Frontal cortex (tissue), 4 donors: ENCODE results near the gene SYCE1L. TPM values are rescaled to one million over a fixed set of nuclear protein-coding genes. Genes with fewer than 3 reads are reported as not detected.
"Not testable (repeated sequence)": the region's sequence is repeated elsewhere in the genome, so short reads cannot be mapped to it uniquely, and the experiment has no call there.

Source experiments
- DNase-seq, 2 donors: peaks; one replicate each; pipeline ENCODE4 v3.0.0; 2012; ENCODE audit warnings: low spot score in 2 of 2
- FAIRE-seq: peaks from 2 replicates; lab custom pipeline; 2012; peaks lifted over from hg19 to GRCh38; lab: Jason Lieb, UNC
- total RNA-seq: library from RNA; depleted of rRNA; stranded (reverse); fragments of >200 nt; gene quantifications from one replicate; pipeline ENCODE4 v1.2.3, GENCODE V29; 2014
- donor health status: control.
- donor health status: control.
- donor health status: control.

Gene SYCE1L
- 1.2 TPM for total RNA-seq

- FAIRE-seq (no peak), DNase-seq (no peak)
These were observed at the start of gene SYCE1L for GRCh38 chr16:77199211-77199610. Gene SYCE1L (plus strand): TSS chr16:77199408. CDS start chr16:77199452, 44 bp downstream.

GRCh38 chr16:77157346-77158058 lies 41.7 kb upstream of the SYCE1L start:
- no peak for FAIRE-seq
- no peak for DNase-seq

GRCh38 chr16:77158293-77158692 lies 40.9 kb upstream of the SYCE1L start:
- FAIRE-seq, result no peak
- no peak for DNase-seq

GRCh38 chr16:77165006-77165405 lies 34.2 kb upstream of the SYCE1L start:
- FAIRE-seq (no peak), DNase-seq (no peak)

GRCh38 chr16:77165536-77166236 lies 33.5 kb upstream of the SYCE1L start:
- DNase-seq, FAIRE-seq: not testable (repeated sequence)

- DNase-seq (no peak), FAIRE-seq (no peak)
These were observed 32.5 kb upstream of the SYCE1L start for GRCh38 chr16:77166726-77167125.

GRCh38 chr16:77168901-77169300 lies 30.3 kb upstream of the SYCE1L start:
- DNase-seq, result no peak
- no peak for FAIRE-seq

GRCh38 chr16:77169650-77170236 lies 29.5 kb upstream of the SYCE1L start:
- DNase-seq, result no peak
- no peak for FAIRE-seq

GRCh38 chr16:77170805-77171204 lies 28.4 kb upstream of the SYCE1L start:
- DNase-seq, result no peak
- FAIRE-seq, result no peak

GRCh38 chr16:77171745-77172635 lies 27.2 kb upstream of the SYCE1L start:
- FAIRE-seq (no peak), DNase-seq (peak in 1 of 2 donors; percentile 15)

GRCh38 chr16:77172951-77173350 lies 26.3 kb upstream of the SYCE1L start:
- FAIRE-seq, result no peak
- DNase-seq, result no peak

- no peak for DNase-seq
- no peak for FAIRE-seq
These were observed 16.1 kb upstream of the SYCE1L start for GRCh38 chr16:77183137-77183536.

- peak; percentile 70 for FAIRE-seq
- not testable (repeated sequence) for DNase-seq
These were observed 12.9 kb upstream of the SYCE1L start for GRCh38 chr16:77186298-77186697.

- DNase-seq, result no peak
- no peak for FAIRE-seq
These were observed 9.1 kb upstream of the SYCE1L start for GRCh38 chr16:77190190-77190477.

GRCh38 chr16:77190478-77191258 lies 8.5 kb upstream of the SYCE1L start, which contains the start of gene MON1B:
Gene MON1B (plus strand): TSS chr16:77191190. CDS start chr16:77191486, 296 bp downstream.
- FAIRE-seq, result peak; percentile 98
- peak; percentile 89 to 96 for DNase-seq

GRCh38 chr16:77191259-77191969 lies 7.8 kb upstream of the SYCE1L start:
- FAIRE-seq, result no peak

GRCh38 chr16:77193377-77193776 lies 5.8 kb upstream of the SYCE1L start:
- DNase-seq, result no peak
- FAIRE-seq, result no peak

More at GRCh38 chr16:77191259-77191969, 7.8 kb upstream of the SYCE1L start:
- no peak for DNase-seq

- FAIRE-seq, result no peak
- DNase-seq, result no peak
These were observed 4.6 kb upstream of the SYCE1L start for GRCh38 chr16:77194295-77195231.
